ENCODE data around the gene CALML6. TPM values are rescaled to one million over a fixed set of nuclear protein-coding genes. Genes with fewer than 3 reads are reported as not detected.

Gene CALML6
- total RNA-seq, 1 experiment from 2014 or later, result 1.5 TPM

DNA sequence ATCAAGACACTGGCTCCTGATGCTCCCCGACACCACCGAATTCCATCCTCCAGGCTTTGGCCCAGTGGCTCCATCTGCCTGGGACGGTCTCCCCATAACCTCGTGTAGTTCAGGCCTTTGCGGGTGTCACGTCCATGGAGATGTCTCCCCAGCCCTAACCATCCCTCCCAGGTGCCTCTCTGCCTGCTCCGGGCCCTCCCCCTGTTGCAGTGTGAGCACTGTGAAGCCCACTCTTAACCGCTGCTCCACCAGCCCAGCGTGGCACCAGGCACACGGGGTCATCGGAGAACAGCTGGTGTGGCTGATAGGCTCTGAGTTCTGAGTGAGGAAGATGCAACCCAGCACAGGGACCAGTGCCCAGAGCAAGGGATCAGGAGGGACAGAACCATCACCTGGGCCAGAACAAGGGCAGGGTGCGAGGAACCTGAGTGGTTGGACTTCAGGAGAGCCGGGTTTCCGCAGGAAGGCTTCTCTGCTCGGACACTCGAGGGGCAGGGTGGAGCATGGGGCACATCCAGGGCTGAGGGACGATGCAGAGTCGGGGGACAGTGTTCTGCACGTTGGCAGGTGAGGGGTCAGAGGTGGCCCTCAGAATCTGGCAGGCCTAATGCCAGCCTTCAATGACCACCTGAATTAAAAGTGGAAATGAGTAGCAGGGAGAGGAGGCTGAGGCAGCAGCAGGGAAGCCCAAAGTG lies 21.6 kb upstream of the CALML6 start:
- ChIA-PET POLR2A (no interaction called here), CTCF (no interaction called here)
- H3K9me3 ChIP-seq (ENCODE audit: control insufficient read depth, insufficient read depth, low read depth, low read length), result no peaks in the 10 kb centered on the region
- BruUV-seq (replicated peaks), result no TSS peak
- no peak for TF ChIP-seq POLR2AphosphoS5 (IDR thresholded peaks at IDR 0.05; ENCODE audit: low read depth, low read length)
- TF ChIP-seq, protein P1, sequence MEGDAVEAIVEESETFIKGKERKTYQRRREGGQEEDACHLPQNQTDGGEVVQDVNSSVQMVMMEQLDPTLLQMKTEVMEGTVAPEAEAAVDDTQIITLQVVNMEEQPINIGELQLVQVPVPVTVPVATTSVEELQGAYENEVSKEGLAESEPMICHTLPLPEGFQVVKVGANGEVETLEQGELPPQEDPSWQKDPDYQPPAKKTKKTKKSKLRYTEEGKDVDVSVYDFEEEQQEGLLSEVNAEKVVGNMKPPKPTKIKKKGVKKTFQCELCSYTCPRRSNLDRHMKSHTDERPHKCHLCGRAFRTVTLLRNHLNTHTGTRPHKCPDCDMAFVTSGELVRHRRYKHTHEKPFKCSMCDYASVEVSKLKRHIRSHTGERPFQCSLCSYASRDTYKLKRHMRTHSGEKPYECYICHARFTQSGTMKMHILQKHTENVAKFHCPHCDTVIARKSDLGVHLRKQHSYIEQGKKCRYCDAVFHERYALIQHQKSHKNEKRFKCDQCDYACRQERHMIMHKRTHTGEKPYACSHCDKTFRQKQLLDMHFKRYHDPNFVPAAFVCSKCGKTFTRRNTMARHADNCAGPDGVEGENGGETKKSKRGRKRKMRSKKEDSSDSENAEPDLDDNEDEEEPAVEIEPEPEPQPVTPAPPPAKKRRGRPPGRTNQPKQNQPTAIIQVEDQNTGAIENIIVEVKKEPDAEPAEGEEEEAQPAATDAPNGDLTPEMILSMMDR (IDR thresholded peaks at IDR 0.05), result no peak
- TF ChIP-seq SIN3A (IDR thresholded peaks at IDR 0.05; ENCODE audit: borderline replicate concordance, insufficient read depth, low read depth, low read length), result no peak
- TF ChIP-seq, protein P2, sequence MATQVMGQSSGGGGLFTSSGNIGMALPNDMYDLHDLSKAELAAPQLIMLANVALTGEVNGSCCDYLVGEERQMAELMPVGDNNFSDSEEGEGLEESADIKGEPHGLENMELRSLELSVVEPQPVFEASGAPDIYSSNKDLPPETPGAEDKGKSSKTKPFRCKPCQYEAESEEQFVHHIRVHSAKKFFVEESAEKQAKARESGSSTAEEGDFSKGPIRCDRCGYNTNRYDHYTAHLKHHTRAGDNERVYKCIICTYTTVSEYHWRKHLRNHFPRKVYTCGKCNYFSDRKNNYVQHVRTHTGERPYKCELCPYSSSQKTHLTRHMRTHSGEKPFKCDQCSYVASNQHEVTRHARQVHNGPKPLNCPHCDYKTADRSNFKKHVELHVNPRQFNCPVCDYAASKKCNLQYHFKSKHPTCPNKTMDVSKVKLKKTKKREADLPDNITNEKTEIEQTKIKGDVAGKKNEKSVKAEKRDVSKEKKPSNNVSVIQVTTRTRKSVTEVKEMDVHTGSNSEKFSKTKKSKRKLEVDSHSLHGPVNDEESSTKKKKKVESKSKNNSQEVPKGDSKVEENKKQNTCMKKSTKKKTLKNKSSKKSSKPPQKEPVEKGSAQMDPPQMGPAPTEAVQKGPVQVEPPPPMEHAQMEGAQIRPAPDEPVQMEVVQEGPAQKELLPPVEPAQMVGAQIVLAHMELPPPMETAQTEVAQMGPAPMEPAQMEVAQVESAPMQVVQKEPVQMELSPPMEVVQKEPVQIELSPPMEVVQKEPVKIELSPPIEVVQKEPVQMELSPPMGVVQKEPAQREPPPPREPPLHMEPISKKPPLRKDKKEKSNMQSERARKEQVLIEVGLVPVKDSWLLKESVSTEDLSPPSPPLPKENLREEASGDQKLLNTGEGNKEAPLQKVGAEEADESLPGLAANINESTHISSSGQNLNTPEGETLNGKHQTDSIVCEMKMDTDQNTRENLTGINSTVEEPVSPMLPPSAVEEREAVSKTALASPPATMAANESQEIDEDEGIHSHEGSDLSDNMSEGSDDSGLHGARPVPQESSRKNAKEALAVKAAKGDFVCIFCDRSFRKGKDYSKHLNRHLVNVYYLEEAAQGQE (IDR thresholded peaks at IDR 0.05; ENCODE audit: insufficient read depth in 1 of 2, low read depth in 2 of 2, low read length in 1 of 2), result no peak
- TF ChIP-seq TCF7L2 (IDR thresholded peaks at IDR 0.05; ENCODE audit: low read depth, low read length), result no peak
- H3K27me3 ChIP-seq (ENCODE audit: control insufficient read depth, insufficient read depth, low read length), result no peaks in the 10 kb centered on the region
- H3K27ac ChIP-seq (ENCODE audit: low read length), result no peak overlapping the region
- H3K4me1 ChIP-seq (ENCODE audit: control insufficient read depth, insufficient read depth, low read length), result peaks cover 36% of the 10 kb centered on the region
- peaks cover 4% of the 10 kb centered on the region; the same call in 1 of the 2 replicates for H3K36me3 ChIP-seq (ENCODE audit: control insufficient read depth, insufficient read depth, low read length)
- ATAC-seq (no peak), DNase-seq (ENCODE audit: low read depth, low spot score) (no peak)
- H3K4me3 ChIP-seq (ENCODE audit: low read depth in 2 of 2, low read length in 2 of 2), result no peak overlapping the region
- intact Hi-C loops (cut with micrococcal nuclease; ENCODE audit: unreplicated experiment), result no loop called here
- in situ Hi-C loops (cut with HindIII; ENCODE audit: low pct_unique_long_range_greater_than_20kb, low sequenced_read_pairs), result no loop called here

DNA sequence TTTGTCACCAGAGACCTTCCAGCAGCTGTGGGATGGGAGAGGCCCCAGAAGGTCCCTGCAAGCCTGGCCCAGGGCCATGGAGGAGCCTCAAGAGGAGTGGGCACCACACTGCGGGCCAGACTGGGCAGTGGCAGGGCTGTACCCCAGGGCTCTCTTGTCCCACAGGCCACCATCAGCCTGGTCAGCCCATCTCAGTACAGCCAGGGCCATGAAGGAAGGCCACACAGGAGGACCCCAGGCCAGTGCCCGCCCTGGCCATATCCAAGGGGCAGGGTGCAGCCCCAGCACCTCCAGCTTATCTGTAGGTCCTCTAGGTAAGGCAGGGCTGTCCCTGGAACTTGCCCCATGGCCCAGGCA lies 21.1 kb upstream of the CALML6 start:
- Histone ChIP-seq H3K4me3 (ENCODE audit: low read depth in 2 of 2, low read length in 2 of 2) (no peak overlapping the region), H3K27me3 (ENCODE audit: control insufficient read depth, insufficient read depth, low read length) (no peaks in the 10 kb centered on the region), H3K36me3 (ENCODE audit: control insufficient read depth, insufficient read depth, low read length) (peaks cover 3% of the 10 kb centered on the region; the same call in 1 of the 2 replicates), H3K4me1 (ENCODE audit: control insufficient read depth, insufficient read depth, low read length) (peaks cover 31% of the 10 kb centered on the region), H3K9me3 (ENCODE audit: control insufficient read depth, insufficient read depth, low read depth, low read length) (no peaks in the 10 kb centered on the region), H3K27ac (ENCODE audit: low read length) (no peak overlapping the region; the same call in 1 of the 2 replicates)
- DNase-seq (ENCODE audit: low read depth, low spot score), result no peak
- TF ChIP-seq, protein P2 (IDR thresholded peaks at IDR 0.05; ENCODE audit: insufficient read depth in 1 of 2, low read depth in 2 of 2, low read length in 1 of 2), result no peak
- TF ChIP-seq, protein P1 (IDR thresholded peaks at IDR 0.05), result no peak
- no peak for TF ChIP-seq TCF7L2 (IDR thresholded peaks at IDR 0.05; ENCODE audit: low read depth, low read length)
- POLR2A ChIA-PET, result no interaction called here
- no peak for ATAC-seq
- in situ Hi-C loops (cut with HindIII; ENCODE audit: low pct_unique_long_range_greater_than_20kb, low sequenced_read_pairs), result no loop called here
- intact Hi-C loops (cut with micrococcal nuclease; ENCODE audit: unreplicated experiment), result no loop called here
- no TSS peak for BruUV-seq (replicated peaks)
- CTCF ChIA-PET, result no interaction called here
